ENCODE measurements around the gene SPATA18.
"Not testable (repeated sequence)": the region's sequence is repeated elsewhere in the genome, so short reads cannot be mapped to it uniquely, and the experiment has no call there.

The SPATA18 gene

DNA sequence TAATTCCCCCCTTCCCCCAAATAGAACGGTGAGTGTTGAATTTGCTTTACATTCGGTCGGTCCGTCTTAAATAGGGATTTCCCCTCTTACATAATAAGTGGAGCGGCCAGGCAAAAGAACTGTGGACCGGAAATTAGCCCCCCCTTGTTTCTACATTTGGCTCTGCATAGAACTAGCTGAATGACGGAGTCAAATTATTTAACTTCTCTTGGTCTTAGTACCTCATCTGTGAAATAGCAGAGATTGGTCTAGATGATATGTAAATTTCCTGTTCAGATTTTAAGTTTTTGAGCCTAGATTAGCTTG lies 1.3 kb downstream of the SPATA18 start:
- no peak for DNase-seq

DNA sequence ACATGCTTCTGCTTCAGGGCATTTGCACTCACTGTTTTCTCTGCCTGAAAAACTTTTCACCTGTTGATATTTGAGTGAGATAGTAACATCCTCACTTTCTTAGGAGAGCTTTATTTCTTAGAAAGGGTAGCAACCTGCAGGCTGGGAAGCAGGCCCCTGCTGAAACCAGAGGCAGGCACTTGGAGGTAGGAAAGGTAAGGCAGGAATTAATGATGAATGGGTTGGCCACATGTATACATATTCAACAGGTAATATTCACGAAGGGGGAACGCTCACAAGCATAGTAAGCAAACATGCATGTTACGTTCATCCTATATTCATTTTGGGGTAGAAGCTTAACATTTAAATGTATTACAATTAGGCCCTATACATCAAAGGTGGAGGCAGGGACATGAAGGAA lies 3.1 kb downstream of the SPATA18 start:
- no peak for DNase-seq

DNA sequence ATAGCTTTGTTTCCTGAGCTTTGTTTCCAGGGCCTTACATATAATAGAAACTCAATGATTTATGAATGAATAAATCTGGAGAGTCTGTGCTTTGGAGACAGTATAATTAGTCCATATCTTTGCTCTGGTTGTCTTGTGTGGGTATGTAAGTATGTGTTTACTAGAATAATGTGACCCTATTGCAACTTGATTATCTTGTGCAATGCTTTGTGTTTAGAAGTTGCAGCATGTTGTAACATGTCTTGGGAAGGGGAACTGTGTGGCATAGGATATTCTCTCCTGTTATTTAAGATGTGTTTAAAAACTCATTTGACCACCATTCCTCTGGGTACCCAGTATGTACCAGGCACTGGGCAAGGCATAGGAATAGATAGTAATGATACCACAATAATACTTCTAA lies 6.1 kb downstream of the SPATA18 start:
- DNase-seq = no peak

DNA sequence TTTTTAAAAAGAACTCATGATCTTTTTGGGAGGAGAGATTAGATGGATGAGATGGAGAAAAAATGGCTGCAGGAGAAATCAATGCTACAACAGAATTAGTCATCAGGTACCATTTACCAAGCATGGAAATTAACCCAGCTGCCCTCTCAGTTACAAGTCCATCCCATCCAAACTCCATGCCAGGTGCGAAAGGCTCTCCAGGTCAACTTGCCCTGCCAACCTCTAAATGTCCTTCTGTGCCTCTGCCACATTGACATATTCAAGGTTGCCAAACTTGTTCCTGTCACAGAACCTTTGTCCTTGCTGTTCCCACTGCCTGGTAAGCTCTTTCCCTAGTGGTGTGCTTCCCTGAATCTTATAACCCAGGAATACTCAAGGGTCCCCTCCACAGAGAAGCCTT lies 7.2 kb downstream of the SPATA18 start:
- DNase-seq = no peak

DNA sequence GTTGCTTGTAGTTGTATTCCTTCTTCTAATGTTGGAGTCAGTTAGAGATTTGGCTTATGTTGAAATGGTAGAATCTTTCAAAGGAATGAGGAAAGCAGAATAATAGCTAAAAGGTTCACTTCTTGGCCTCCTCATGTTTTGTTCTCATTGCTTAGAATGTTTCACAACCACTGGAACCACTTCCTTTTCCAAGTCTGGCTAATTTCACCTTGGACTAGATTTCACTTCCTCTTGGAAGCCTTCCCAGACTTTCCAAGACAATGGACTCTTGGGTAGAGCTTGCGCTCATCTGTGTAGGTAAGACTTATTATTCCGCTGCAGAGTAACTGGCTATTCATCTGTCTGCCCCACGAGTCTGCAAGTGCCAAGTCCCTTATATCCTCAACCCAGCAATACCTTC lies 8.3 kb downstream of the SPATA18 start:
- no peak for DNase-seq

DNA sequence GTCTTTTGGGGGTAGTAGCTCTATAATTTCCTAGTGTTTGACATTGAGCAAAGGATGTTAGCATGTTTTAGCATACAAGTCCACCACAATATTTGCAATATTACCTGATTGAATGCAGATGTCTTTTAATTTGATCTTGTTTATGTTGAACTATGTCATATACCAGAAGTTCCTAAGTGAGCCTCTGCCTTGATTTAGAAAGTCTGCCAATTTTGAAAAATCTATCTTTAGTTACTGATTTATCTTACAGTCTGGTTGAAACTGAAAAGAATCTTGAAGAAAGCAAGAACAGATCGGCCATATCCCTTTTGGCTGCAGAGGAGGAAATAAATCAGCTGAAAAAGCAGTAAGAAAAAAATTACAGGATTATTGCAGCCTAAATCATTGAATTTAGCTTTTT lies 18.5 kb downstream of the SPATA18 start:
- DNase-seq = no peak

DNA sequence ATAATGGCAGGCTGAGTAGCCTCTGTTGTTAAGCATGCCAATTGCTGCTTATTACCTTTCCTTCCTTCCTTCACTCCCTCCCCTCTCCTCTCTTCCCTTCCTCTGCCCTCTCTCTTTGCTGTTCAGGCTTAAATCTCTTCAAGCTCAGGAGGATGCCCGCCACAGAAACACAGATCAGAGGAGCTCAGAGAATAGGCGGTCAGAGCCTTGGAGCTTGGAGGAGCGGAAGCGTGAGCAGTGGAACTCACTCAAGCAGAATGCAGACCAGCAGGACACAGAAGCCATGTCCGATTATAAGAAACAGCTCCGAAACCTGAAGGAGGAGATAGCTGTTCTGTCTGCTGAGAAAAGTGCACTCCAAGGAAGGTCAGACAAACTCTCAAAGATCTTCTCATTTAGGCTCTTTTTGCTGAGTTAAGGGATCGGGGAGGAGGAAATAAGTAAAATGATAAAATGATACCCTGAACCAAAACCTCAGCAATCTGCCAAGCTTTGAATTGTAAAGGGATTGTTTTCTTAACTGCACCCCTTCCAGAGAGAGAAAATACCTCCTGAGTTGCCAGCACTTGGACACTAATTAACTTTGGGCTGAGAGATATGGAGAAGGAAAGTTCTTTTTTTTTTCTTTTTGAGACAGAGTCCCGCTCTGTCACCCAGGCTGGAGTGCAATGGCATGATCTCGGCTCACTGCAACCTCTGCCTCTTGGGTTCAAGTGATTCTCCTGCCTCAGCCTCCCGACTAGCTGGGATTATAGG lies 20.9 kb downstream of the SPATA18 start:
- DNase-seq = no peak

DNA sequence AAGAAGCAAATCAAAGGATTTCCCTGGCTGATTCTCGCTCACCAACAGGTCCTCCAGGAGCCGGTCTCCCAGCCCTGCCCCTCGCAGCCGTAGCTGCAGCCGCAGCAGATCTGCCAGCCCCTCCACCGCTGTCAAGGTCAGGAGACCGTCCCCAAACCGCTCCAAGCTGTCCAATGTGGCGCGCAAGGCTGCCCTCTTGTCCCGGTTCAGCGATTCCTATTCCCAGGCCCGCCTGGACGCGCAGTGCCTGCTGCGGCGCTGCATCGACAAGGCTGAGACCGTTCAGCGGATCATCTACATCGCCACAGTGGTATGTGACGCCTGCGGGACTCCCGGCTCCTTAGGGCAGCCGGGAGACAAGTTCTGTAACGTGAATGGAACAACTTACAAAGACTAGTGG lies 25.6 kb downstream of the SPATA18 start:
- no peak for DNase-seq

DNA sequence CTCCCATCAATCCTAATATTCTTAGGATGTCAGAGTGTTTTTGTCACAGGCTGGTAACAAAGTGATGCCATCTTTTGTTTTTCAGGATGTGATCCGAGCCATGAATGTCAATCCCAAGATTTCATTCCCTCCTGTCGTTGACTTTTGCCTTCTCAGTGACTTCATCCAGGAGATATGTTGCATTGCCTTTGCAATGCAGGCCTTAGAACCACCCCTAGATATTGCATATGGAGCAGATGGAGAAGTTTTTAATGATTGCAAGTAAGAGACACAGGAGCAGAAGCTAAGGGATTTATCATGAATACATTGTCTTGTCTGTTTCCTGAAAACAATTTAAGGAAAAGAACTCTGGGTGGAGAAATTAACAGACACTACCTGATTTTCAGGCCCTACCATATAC lies 28.6 kb downstream of the SPATA18 start:
- DNase-seq = no peak

DNA sequence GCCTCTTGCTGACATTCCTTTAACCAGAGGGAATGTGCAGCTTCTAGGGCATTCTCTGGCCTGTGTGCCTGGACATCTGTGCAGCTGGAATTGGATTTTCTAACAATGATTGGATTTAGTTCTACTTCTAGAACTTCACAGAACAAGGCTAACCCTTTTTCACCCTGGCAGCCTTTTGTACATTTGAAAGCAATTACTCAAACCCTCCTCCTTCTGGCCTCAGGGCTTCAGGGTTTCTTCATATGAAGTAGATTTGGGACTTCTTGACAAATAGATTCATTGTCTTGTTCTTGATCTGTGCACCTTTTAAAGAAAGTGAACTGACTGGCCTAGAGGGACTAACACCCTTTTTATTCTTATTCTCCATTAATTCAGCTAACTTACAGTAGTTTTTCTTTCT lies 30.1 kb downstream of the SPATA18 start:
- DNase-seq = no peak

DNA sequence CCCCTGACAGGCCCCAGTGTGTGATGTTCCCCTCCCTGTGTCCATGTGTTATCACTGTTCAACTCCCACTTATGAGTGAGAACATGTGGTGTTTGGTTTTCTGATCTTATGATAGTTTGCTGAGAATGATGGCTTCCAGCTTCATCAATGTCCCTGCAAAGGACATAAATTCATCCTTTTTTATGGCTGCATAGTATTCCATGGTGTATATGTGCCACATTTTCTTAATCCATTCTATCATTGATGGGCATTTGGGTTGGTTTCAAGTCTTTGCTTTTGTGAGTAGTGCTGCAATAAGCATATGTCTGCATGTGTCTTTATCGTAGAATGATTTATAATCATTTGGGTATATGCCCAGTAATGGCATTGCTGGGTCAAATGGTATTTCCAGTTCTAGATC lies 35.3 kb downstream of the SPATA18 start:
- DNase-seq = not testable (repeated sequence)

DNA sequence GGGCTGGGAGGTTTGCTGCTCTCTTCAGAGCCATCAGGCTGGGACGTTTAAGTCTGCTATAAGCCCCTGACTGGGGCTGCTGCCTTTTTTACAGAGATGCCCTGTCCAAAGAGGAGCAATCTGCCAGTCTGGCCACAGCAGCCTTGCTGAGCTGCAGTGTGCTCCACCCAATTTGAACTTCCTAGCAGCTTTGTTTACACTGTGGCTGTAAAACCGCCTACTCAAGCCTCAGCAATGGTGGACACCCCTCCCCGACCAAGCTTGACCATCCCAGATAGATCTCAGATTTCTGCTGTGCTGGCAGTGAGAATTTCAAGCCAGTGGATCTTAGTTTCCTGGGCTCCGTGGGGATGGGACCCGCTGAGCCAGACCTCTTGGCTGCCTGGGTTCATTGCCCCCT lies 40.7 kb downstream of the SPATA18 start:
- no peak for DNase-seq

DNA sequence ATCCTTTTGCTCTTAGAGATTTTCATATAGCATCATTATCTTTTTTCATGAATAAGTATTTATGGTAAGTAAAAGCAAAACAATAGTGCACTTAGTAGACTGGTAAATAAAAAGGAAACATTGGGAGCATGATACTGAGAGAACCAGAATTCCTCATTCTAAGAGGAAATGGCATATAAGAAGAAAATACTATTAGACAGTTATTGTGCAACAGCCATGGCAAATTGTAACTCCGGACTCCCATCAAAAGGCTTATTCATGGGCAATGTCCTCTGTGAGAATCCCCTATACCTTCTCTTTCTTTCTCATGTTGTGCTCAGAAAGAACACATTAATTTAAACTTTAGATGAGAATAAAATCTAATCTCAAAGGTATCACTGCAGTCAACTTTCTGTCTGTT lies 42.4 kb downstream of the SPATA18 start:
- DNase-seq = no peak

DNA sequence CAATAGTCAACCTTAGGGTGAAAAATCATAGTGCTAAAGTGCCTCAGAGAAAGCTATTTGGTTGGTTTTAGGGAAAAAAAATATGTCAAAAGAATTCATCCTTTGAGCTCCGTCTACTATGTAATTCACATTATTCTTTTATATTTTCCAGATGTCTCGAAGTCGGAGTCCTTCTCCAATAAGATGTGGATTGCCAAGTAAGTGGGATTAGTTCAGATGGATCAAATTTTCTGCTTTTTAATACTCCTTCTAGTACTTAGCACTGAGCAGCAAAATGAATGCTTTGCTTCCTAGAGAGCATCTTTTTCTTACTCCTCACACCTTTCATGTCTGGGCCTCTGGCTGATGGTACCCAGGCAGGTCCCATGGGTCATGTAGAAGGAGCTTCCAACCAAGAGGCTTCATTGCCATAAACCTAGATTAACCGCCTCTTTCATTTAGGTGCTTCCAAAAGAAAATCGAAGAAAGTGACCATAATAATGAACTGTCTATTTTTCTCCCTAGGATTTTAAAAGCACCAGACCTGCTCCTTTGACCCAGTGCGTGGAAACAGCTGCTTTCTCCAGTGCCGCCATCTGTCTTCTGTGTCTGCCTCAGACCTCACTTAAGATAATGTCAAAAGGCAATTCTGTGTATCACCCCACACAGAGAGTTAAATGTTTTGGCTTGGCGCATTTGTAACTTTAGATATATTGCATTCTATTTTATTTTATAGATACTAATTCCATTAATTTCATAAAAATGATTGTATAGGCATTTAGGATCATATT lies 43.5 kb downstream of the SPATA18 start:
- DNase-seq = no peak

DNA sequence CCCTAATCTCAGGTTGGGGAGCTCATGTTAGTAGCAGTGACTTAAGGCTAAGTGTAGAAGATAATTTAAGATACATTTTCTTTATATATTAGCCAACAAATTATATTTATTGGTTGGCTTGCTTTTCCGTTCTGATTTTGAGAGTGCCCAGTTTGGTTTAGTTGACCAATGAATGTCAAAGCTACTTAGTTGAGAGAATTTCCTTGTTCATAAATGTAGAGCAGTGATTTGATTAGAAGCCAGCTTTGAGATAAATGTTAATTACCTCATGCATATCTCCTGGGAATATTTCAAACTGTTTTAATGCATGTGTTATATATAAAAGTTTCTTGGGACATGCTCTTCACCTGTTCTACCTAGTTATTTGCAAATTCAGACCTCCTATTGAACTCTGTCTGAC lies 44.3 kb downstream of the SPATA18 start:
- no peak for DNase-seq

DNA sequence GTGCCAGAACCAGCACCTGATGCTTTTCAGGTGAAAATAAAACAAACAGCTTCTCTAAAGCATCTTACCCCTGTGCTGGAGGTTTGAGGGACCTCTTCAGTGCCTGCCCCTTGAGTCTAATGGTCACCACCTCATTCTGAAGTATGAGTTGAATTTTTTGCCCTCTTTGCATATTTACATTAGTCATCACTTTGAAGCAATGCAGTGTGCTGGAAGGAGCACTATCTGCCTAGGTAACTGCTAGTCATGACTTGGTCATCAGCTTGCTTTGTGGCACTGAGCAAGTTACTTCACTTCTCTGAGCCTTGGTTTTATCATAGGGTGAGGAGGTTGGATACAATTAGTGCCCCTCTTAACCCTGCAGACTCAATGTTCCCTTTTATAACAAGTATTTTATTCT lies 44.9 kb downstream of the SPATA18 start:
- DNase-seq = no peak

DNA sequence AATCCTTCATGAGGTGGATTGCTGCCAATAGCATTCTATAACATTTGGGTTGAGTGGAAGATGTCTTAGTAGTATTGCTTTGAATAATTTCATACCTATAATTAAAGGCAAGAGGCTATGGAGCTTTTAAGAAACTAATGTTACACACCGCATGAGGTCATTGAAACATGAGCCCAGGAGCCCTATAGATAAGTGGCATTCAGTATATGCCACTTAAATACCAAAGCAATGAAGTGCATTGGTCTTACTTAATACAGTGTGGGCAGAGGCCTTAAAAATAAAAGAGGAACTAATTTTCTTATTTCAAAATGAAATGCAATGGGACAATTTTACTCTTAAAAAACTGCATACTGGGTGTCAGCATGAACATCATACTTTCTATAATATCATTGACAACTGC lies 47.5 kb downstream of the SPATA18 start:
- DNase-seq = peak; percentile 7

DNA sequence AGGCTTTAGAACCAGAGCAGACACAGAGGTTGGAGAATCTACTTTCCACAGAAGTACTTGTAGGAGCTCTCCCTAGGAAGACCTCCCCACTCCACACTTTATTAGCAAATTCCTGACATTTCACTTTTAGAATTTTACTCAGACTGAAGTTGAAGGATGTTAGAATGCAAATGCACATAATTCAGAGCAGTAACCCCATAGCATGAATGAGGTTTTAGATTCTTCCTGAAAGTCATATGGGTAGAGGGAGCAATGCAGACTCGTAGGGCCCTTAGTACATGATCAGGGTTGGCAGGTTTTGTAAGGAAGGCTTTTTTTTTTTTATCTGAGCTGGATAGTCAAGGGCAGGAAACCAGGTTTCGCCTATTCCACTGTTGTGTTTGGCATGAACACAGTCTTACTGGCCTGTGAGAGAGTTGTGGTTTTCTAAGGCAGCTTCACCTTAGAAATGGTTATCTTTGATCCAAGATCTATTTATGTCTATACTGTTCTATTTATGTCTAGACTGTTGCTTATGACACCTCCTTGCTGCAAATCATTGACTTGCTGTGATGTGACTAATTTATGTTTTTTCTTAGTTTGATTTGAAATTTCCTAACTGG lies 48.9 kb downstream of the SPATA18 start:
- no peak for DNase-seq

DNA sequence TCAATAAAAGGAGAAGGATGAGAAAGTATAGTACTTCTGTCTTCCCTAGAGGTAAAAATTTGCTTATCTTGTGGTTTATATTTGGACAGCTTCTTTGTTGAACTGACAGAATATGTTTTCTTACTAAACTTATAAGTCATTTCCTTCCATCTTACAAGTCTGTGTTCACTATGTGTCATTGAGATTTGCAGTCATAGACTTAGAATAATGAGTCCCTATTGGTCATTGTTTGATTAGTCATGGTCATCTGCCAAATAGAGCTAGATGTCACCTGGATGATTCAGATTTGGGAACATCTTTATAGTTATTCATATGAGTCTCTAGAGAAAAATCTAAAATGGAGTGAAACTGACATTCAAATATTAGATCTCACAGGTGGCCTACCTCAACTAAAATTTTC lies 51.5 kb downstream of the SPATA18 start:
- no peak for DNase-seq

DNA sequence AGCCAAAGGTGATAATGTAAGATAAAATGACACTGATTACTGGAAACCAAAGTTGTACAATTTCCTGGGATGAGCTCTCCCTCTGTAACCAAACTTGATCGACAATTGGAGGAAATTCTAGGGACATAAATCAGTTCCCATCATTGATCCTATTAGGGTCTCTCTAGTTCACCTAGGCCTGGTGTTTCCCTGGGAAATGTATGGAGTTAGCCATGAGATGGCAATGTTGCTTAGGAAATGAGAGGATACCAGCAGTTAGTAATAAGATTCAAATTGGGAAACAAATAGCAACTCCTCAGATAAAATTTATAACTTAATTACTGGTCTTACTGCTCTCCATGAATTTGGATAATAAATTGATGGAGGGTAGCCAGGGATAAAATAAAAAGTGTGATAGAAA lies 52.2 kb downstream of the SPATA18 start:
- no peak for DNase-seq

DNA sequence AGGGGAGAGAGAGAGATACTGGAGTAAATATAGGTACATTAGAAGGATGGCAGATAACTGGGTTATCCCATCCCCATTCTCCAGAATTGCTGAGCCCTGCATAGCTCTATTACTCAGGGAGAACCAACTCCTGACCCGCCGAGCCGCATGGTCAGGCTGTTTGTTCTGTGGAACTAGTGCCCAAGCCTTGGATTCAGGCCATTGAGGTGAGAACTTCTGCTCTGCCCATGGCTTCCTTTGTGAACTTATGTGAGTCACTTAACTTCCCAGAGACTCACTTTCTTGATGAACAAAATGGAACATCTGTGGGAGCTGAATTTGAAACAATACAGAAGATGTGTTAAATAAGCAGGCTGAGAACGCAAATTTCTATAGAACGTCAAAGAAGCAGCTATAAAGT lies 54.2 kb downstream of the SPATA18 start:
- DNase-seq = no peak

DNA sequence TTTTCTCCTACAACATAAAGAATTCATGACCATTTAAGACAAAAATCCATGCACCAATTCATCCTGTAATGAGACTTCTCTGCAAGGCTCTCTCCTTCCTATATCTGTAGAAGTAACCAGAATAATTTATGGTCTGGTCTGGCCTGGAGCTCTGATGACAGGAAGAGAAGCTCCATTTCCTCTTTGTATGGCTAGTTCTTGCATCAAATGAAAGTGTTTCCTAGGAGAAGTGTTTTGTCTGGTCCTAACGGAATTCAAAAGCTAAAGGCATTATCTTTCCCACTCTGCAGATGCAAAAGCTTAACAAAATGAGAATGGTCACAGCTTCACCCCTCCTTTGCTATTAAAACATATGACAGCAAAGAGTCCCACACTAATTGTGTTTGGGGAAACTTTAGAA lies 55.1 kb downstream of the SPATA18 start:
- DNase-seq = no peak

DNA sequence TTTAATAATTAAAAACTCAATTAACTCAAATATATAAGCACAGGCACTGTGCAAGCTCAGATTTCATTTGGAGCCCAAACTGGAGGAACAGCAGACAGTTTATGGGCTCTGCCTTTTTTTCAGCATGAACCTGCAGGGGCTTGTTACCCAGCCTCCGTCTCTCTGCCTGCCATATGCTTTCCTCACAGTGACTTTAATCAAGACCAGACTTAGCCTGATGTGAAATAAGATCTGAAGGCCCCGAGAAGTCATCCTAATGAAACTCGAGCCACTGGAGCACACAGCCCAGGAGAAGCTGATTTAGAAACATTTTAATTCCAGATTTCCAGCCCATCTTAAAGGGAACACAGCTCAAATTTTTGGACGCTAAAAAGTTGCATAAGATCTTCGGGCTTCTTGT lies 55.6 kb downstream of the SPATA18 start:
- no peak for DNase-seq

DNA sequence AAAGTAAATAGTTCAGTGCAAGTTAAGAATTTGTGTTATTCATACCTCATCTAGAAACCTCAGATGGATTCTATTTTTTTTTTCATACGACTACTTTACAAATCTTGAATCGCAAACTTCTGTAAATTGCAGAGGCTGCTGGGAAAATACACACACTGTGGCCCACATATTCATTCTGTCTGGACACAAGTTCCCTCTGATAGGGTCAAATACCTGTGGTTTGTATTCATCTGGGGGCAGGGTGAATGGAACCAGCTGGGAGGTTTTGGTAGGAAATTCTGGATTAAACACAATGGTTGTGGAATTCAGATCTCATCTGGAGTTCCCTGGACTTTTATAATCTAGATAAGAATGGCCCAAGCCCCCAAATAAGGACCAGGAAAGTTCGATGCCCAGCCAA lies 56.2 kb downstream of the SPATA18 start:
- DNase-seq = no peak

DNA sequence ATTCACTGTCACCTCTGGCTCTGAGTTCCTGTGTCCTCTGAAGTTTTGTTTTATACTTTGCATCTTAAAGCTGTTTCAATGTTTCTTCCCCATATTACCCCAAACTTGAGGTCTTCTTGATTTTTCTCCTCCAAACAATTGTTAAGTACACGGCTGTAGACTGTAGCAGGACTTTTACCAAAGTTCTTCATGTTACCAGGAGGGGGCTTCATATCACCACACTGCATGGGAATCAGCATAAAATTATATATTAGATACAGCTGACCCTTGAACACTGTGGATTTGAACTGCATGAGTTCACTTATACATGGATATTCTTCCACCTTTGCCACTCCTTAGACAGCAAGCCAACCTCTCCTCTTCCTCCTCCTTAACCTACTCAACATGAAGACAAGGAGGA lies 56.6 kb downstream of the SPATA18 start:
- no peak for DNase-seq
